ENCODE results near the gene SLC38A1. TPM values are rescaled to one million over a fixed set of nuclear protein-coding genes. Genes with fewer than 3 reads are reported as not detected.
A peak's percentile ranks its signal among the peaks of the same experiment; 100 is the strongest.

The SLC38A1 gene
- total RNA-seq, 2 experiments from 2014 or later, result 180 to 219 TPM

DNA sequence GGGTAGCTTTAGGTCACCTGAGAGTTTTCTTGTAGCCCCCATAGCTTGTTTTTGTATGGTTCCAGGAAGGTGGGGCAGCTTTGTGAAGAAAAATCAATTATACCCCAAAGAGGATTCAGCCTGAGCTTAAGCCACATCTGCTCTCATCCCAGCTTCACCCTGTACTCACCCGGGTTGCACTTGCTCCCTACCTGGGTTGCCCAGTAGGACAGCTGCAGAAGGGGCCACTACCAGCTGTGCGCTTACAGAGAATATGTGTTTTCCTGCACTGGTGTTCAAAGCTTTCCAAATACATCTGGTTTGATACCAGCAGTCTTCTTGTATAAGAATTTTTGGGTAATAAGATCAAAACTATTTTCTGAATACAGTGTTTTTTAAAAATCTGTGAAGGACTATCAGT is 3.0 kb upstream of the SLC38A1 start:
- no peak overlapping the region for H3K27ac Mint-ChIP-seq
- no peak overlapping the region for H3K4me3 Mint-ChIP-seq
- peaks cover 6% of the 10 kb centered on the region for H3K9me3 Mint-ChIP-seq
- H3K27me3 Mint-ChIP-seq, result no peaks in the 10 kb centered on the region
- no peak for DNase-seq
- H3K4me1 Mint-ChIP-seq, result peaks cover 20% of the 10 kb centered on the region
- H3K36me3 Mint-ChIP-seq (ENCODE audit: low read depth), result peaks cover 29% of the 10 kb centered on the region
- POLR2A ChIA-PET, result no interaction called here
- CTCF ChIA-PET, result interaction anchor here (1.0 to 1.2 kb wide), 2 partner anchors 32 to 77 kb away, joined by 3 to 4 read pairs; no protein-coding TSS in a partner anchor

DNA sequence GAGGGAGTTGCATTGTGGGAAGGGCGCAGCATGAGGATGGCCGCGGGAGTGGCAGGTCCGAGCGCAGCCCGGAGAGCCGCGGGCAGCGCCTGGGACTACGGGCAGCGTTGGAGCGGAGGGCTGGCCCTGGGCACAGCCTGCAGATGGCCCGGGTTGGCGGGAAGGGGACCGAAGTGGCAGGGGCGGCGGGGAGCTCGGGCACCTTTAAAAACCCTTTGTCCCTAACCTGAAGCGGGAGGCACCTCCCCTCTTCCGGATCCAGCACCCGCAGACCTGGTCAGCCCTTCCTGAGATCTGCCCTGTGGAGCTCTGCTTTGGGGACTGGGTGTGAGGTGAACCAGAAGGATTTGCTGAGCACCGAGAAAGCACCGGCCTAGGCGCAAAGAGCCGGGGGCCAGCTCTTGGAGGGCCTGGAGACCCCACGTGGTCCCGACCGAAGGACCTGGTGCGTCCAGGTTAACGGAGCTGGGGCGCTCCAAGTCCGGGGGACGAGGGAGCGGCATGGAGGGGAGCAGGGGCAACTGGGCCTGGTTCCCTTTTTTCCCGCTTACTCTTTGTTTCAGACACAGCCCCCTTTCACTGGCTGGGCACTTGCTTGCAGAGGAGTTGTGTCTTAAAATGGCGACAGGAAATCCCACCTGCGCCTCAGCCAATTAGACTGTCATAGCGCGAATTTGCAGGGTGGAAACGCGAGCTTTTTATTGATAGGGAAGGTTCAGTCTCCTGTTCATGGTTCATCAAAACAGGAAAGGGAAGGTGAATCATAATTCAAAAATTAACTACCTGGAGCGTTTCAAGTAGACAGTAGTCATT is 792 bp upstream of the SLC38A1 start:
- Mint-ChIP-seq H3K4me3 (no peak overlapping the region), H3K27me3 (no peaks in the 10 kb centered on the region), H3K4me1 (peaks cover 20% of the 10 kb centered on the region), H3K27ac (no peak overlapping the region), H3K9me3 (peaks cover 3% of the 10 kb centered on the region), H3K36me3 (ENCODE audit: low read depth) (peaks cover 18% of the 10 kb centered on the region)
- ChIA-PET CTCF (interaction anchor here (0.6 to 2.1 kb wide), 14 partner anchors 8 to 392 kb away, joined by 3 to 5 read pairs (median 4); no protein-coding TSS in a partner anchor), POLR2A (interaction anchor here (0.5 to 3.2 kb wide), 6 partner anchors 12 to 1976 kb away, joined by 3 to 19 read pairs (median 4); no protein-coding TSS in a partner anchor)
- peak; percentile 72 for DNase-seq

DNA sequence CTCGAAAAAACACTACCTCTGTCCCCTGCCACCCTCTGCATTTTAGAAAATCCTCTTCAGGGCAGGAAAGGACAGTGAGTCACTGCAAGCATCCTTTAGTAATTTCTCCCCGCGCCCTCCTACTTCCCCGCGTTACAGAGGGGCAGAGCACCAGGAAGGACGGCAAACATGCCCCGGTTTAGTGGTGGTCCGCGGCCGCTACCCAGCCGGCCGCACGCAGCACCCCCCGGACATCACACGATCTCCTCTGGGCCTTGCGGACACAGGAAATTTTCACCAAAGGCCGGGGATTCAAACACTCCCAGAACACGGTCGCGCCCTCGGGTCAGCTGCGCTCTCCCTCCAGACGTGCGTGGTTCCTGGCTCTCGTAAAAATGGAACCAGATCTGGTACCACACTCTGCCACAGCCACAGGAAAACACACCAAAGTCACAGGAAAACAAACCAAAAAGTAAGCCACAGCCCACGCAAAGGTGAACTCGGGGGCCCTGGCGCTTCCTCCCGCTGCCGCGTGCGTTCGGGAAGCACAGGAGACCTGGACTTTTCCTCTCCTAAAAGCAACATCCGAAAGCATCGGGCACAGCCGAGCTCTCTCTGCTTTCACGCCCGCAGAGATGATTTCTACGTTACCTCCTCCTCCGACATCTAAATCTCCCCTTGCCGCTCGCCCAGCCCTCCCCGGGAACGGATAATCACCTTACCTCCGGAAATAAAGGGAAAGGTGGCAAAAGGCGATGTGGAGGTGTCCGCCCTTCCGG is 839 bp downstream of the SLC38A1 start:
- POLR2A ChIA-PET, result interaction anchor here (2.4 to 3.2 kb wide), 2 partner anchors 51 to 53 kb away, joined by 15 to 19 read pairs; no protein-coding TSS in a partner anchor
- peaks cover 33% of the 10 kb centered on the region for H3K4me1 Mint-ChIP-seq
- CTCF ChIA-PET, result interaction anchor here (1.2 to 2.1 kb wide), 6 partner anchors 23 to 143 kb away, joined by 3 to 5 read pairs (median 4); no protein-coding TSS in a partner anchor
- no peak overlapping the region for H3K4me3 Mint-ChIP-seq
- H3K36me3 Mint-ChIP-seq (ENCODE audit: low read depth), result peaks cover 24% of the 10 kb centered on the region
- DNase-seq, result peak; percentile 62
- no peak overlapping the region for H3K27ac Mint-ChIP-seq
- H3K27me3 Mint-ChIP-seq, result no peaks in the 10 kb centered on the region
- H3K9me3 Mint-ChIP-seq, result peaks cover 3% of the 10 kb centered on the region

GRCh38 chr12:46267575-46267824 is 1.3 kb downstream of the SLC38A1 start:
- H3K27ac Mint-ChIP-seq, result no peak overlapping the region
- POLR2A ChIA-PET, result interaction anchor here (3.2 kb wide), 1 partner anchor 51 kb away, joined by 15 read pairs; no protein-coding TSS in a partner anchor
- H3K27me3 Mint-ChIP-seq, result no peaks in the 10 kb centered on the region
- CTCF ChIA-PET, result no interaction called here
- peaks cover 27% of the 10 kb centered on the region for H3K36me3 Mint-ChIP-seq (ENCODE audit: low read depth)
- no peak overlapping the region for H3K4me3 Mint-ChIP-seq
- H3K4me1 Mint-ChIP-seq, result peaks cover 37% of the 10 kb centered on the region
- peak; percentile 43 for DNase-seq
- H3K9me3 Mint-ChIP-seq, result peaks cover 3% of the 10 kb centered on the region

DNA sequence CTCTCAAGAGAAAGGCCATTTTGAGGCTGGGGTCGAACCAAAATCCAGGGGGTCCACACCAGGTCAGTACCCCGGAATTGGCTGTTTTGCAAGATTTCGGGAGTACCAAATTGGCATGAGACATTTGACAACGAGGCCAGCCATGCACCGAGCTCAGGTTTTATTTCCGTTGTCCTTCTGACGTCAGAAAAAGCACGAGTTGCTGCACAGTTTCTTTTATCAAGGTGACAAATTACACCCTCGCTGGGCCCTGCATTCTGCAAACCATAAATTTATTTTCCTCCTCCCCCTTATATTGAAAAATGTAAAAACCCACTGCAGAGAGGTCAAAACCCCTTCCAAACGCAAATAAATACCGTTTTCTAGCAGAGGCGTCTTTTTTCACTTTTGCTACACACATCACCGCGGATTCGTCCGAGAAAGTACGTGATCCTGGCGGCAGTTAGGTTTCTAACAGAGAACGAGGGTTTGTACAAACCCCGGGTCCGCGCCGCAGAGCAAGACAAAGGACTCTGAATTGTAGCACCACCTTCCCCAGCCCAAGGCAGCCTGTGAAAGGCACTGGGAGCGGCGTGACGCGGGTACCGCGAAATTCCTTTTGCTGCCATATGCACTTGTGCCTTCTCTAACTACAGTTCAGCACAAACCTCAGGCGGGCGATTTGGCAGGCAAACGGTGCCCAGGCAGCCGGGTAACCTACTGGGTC is 1.8 kb downstream of the SLC38A1 start:
- DNase-seq, result peak; percentile 71
- CTCF ChIA-PET, result interaction anchor here (1.5 kb wide), 1 partner anchor 24 kb away, joined by 3 read pairs; no protein-coding TSS in a partner anchor
- peaks cover 3% of the 10 kb centered on the region for H3K9me3 Mint-ChIP-seq
- H3K4me1 Mint-ChIP-seq, result peaks cover 37% of the 10 kb centered on the region
- no peak overlapping the region for H3K27ac Mint-ChIP-seq
- H3K4me3 Mint-ChIP-seq, result no peak overlapping the region
- POLR2A ChIA-PET, result interaction anchor here (0.6 to 1.5 kb wide), 4 partner anchors 43 to 342 kb away, joined by 3 to 9 read pairs (median 6); no protein-coding TSS in a partner anchor
- no peaks in the 10 kb centered on the region for H3K27me3 Mint-ChIP-seq
- peaks cover 27% of the 10 kb centered on the region for H3K36me3 Mint-ChIP-seq (ENCODE audit: low read depth)

DNA sequence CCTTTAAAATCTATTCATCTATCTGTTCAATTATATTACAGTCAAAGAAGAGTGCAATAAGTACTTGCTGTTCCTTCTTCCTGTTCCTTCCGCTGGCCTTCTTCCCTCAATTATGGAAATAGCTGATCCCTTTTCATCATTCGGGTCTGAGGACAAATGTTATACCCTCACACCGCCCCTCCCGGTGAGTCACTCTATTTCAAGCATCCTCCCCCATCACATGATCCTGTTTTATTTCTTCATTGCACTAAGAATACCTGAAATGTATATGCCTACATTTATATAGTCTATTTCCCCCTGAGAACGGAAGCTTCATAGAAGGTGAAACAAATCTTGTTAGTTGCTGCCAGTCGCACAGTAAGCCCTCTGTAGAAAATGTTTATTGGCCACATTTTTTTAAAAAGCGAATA is 2.5 kb downstream of the SLC38A1 start:
- POLR2A ChIA-PET, result interaction anchor here (0.6 to 1.5 kb wide), 4 partner anchors 42 to 342 kb away, joined by 3 to 9 read pairs (median 6); no protein-coding TSS in a partner anchor
- Mint-ChIP-seq H3K27me3 (no peaks in the 10 kb centered on the region), H3K4me3 (no peak overlapping the region), H3K9me3 (peaks cover 3% of the 10 kb centered on the region), H3K27ac (no peak overlapping the region), H3K36me3 (ENCODE audit: low read depth) (peaks cover 27% of the 10 kb centered on the region), H3K4me1 (peaks cover 31% of the 10 kb centered on the region)
- peak; percentile 32 for DNase-seq
- CTCF ChIA-PET, result interaction anchor here (1.5 kb wide), 1 partner anchor 24 kb away, joined by 3 read pairs; no protein-coding TSS in a partner anchor

- no peaks in the 10 kb centered on the region for H3K27me3 Mint-ChIP-seq
- H3K4me3 Mint-ChIP-seq, result no peak overlapping the region
- CTCF ChIA-PET, result interaction anchor here (1.5 kb wide), 1 partner anchor 23 kb away, joined by 3 read pairs; no protein-coding TSS in a partner anchor
Observed at GRCh38 chr12:46265734-46266133, 3.1 kb downstream of the SLC38A1 start.

GRCh38 chr12:46265102-46265501 is 3.7 kb downstream of the SLC38A1 start:
- peaks cover 19% of the 10 kb centered on the region for H3K4me1 Mint-ChIP-seq
- CTCF ChIA-PET, result no interaction called here
- peaks cover 27% of the 10 kb centered on the region for H3K36me3 Mint-ChIP-seq (ENCODE audit: low read depth)
- POLR2A ChIA-PET, result no interaction called here
- no peaks in the 10 kb centered on the region for H3K9me3 Mint-ChIP-seq
- DNase-seq, result no peak
- no peaks in the 10 kb centered on the region for H3K27me3 Mint-ChIP-seq
- H3K27ac Mint-ChIP-seq, result no peak overlapping the region
- H3K4me3 Mint-ChIP-seq, result no peak overlapping the region

More at GRCh38 chr12:46265734-46266133, 3.1 kb downstream of the SLC38A1 start:
- no peak overlapping the region for H3K27ac Mint-ChIP-seq
- H3K4me1 Mint-ChIP-seq, result peaks cover 25% of the 10 kb centered on the region
- H3K36me3 Mint-ChIP-seq (ENCODE audit: low read depth), result peaks cover 27% of the 10 kb centered on the region
- DNase-seq, result no peak
- POLR2A ChIA-PET, result interaction anchor here (1.5 kb wide), 1 partner anchor 51 kb away, joined by 9 read pairs; no protein-coding TSS in a partner anchor
- H3K9me3 Mint-ChIP-seq, result no peaks in the 10 kb centered on the region

DNA sequence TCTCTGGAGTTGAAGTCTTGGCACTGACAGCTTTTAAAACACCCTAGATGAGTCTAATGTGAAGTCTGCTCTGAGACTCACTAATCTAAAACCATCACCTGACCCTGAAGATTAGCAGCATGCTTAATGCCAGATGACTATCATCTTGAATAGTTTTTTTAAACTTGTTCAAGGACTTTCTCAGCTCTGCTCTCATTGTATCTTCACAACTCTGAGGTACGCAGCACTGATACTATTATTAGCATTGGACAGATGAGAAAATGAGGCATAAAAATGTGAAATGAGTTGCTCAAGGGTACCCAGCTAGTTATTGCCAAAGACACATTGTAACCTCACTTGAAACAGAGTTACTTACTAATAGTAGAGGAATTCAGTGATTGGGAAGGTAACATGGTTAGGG is 4.8 kb downstream of the SLC38A1 start:
- no peaks in the 10 kb centered on the region for H3K27me3 Mint-ChIP-seq
- peaks cover 27% of the 10 kb centered on the region for H3K36me3 Mint-ChIP-seq (ENCODE audit: low read depth)
- no peak for DNase-seq
- no peaks in the 10 kb centered on the region for H3K9me3 Mint-ChIP-seq
- POLR2A ChIA-PET, result interaction anchor here (1.1 to 1.2 kb wide), 2 partner anchors 42 to 102 kb away, joined by 3 read pairs; no protein-coding TSS in a partner anchor
- H3K27ac Mint-ChIP-seq, result no peak overlapping the region
- CTCF ChIA-PET, result interaction anchor here (1.0 to 1.6 kb wide), 3 partner anchors 46 to 260 kb away, joined by 3 to 6 read pairs (median 4); no protein-coding TSS in a partner anchor
- H3K4me3 Mint-ChIP-seq, result peak overlapping the region; percentile 32
- H3K4me1 Mint-ChIP-seq, result peaks cover 16% of the 10 kb centered on the region

DNA sequence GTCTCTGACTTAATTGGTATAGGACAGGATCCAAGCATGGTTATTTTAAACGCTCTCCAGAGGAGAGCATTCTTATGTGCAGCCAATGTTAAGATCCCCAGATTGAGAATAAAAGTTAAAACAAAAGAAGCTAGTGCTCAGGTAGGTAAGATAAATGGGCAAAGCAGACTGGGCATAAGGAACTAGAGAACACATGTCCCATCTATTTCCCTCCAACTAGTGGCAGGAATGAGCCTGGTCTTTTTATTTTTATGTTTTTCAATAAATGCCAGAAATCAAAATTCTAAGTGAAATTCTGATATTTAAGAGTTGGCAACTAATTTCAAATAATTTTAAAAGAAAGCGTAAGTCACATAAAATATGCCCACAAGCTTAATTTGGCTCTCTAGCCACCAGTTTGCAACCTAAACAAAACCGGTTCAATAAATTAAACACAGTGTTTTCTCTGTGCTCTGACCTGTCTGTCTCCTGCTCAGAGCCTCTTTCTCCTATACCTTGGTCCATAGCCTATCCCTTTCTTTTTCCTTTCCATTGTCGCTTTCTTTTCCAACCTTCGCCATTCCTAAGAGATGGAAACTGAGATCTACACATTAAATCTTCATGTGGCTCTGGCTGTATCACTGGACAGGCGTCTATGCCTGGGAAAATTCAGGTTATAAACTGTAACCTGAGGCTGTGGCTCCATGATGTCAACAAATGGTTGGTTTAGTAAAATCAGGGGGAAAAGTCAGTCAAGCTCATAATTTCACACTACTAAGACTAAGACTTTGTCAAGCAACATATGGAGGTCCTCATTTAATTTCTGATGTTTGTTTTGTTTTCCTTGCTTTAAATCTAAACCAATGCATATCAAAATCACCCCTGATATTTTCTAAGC is 5.5 kb downstream of the SLC38A1 start:
- H3K9me3 Mint-ChIP-seq, result no peaks in the 10 kb centered on the region

DNA sequence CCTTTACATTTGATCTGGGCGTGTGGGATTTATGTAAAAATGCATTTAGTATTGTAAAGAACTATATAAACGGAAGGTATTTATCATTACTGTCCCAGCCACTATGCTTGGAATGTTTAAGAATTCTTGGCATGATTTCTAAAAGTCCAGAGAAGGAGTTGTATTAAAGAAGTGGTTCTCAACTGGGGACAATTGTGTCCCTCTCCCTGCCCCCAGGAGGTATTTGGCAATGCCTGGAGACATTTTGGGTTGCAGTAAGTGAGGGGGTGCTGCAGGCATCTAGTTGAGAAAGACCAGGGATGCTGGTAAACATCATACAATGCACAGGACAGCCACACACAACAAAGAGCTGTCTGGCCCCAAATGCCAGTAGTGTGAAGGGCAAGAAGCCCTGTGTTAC is 7.2 kb downstream of the SLC38A1 start:
- no peak for DNase-seq
- no peak overlapping the region for H3K4me3 Mint-ChIP-seq
- peaks cover 7% of the 10 kb centered on the region for H3K9me3 Mint-ChIP-seq
- ChIA-PET POLR2A (no interaction called here), CTCF (interaction anchor here (0.8 to 1.1 kb wide), 2 partner anchors 9 to 1546 kb away, joined by 3 read pairs; no protein-coding TSS in a partner anchor)
- no peak overlapping the region for H3K27ac Mint-ChIP-seq
- peaks cover 31% of the 10 kb centered on the region for H3K4me1 Mint-ChIP-seq
- H3K27me3 Mint-ChIP-seq, result no peaks in the 10 kb centered on the region
- peaks cover 29% of the 10 kb centered on the region for H3K36me3 Mint-ChIP-seq (ENCODE audit: low read depth)

More for the DNA sequence above, 5.5 kb downstream of the SLC38A1 start:
- CTCF ChIA-PET, result interaction anchor here (1.0 to 1.6 kb wide), 3 partner anchors 46 to 260 kb away, joined by 3 to 6 read pairs (median 4); no protein-coding TSS in a partner anchor
- H3K4me1 Mint-ChIP-seq, result peaks cover 16% of the 10 kb centered on the region
- no peak for DNase-seq
- H3K27ac Mint-ChIP-seq, result no peak overlapping the region
- peaks cover 21% of the 10 kb centered on the region for H3K36me3 Mint-ChIP-seq (ENCODE audit: low read depth)
- POLR2A ChIA-PET, result interaction anchor here (1.1 to 1.2 kb wide), 2 partner anchors 41 to 103 kb away, joined by 3 read pairs; no protein-coding TSS in a partner anchor
- no peaks in the 10 kb centered on the region for H3K27me3 Mint-ChIP-seq
- H3K4me3 Mint-ChIP-seq, result peak overlapping the region; percentile 32
